ENCODE results near the gene JUP.
"Not testable (repeated sequence)": the region's sequence is repeated elsewhere in the genome, so short reads cannot be mapped to it uniquely, and the experiment has no call there.

JUP gene

DNA sequence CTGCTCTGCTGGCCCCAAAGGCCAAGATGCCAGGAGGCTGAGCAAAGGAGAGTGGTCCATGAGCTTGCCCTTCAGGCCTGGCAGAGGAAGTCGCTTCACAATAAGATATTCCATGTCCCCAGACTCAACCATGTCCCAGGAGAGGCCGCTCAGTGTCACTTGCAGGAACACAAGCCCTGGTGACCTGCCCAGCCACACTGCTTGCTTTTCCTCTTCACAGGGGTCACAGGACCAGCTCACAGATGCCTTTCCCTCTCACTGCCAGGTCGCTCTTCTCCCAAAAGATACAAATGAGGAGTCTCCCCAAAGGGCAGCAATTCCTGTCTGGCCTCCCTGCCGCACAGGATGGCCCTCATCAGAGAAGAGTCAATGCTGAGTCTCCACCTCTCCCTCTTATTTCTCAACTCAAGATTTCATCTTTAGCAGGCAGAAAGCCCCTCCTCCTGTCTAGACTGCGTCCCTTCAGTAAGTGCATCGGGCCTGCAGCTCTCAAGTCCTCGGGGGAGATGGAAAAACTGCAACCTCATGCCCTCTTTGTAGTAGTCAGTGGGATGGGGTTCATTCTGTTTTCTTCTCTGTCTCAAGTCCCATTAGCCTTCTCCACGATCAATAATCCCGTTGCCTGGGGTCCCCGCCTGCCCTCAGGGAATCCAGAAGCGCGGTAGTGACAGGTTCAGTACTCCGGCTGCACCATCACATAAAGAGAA, 5.0 kb downstream of the JUP start:
- no peak for DNase-seq (ENCODE audit: low read depth)

DNA sequence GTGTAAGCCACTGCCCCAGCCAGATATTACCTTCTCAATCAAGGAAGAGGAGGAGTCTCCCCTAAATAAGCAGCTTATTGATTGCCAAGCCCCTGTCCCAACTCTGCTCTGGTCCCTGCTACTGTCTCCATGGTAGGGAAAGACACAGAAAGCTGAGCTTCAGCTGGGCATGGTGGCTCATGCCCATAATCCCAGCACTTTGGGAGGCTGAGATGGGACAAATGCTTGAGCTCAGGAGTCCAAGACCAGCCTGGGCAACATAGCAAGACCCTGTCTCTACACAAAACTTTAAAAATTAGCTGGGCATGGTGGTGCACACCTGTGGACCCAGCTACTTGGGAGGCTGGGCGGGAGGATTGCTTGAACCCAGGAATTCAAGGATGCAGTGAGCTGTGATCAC, 6.6 kb downstream of the JUP start:
- no peak for DNase-seq (ENCODE audit: low read depth)

DNA sequence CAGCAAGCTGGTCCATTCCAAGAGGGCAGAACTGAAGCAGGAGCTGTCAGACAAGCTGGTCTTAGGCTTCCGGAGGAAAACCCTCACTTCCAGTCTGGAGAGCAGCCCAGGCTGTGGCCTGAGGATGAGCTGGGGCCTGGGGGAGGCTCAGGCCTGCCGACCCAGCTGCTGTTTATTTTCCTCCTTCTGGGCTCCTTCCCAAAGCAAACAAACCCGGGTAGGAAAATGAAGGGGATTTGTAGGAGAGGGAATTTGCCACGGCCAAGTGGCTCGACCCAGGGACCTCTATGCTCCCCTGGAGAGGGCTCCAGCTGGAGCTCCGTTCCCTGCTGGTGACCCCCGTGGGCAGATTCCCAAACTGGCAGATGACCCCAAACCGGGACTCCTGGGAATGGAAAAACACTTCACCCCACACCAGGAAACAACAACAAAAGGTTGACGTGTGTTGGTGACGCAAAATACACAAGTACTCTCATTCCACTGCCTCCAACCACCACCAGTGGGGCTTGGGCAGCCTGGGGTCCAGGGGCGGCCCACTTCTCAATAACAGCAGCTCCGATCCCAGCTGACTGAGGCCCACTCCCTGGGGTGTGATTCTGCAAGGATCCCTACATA, 8.8 kb downstream of the JUP start:
- no peak for DNase-seq (ENCODE audit: low read depth)

DNA sequence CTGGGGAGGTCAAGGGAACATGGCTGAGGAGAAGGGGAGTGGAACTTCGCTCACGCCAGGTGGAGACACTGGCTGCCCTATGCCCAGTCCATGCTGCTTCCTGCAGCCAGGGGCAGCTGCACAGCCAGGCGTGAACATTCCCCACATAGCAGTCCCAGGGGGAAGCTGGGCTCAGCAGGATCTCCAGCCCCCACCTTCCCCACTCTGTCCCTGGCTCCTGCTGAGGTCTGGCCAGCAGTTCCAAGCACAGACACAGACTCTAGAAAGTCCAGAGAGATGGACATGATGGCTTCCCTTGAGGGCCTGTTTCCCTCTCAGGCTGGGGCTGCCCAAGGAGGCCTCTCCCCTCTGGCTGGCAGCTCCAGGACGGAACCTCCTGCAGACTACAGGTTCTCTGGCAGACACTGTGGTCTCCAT, 9.3 kb downstream of the JUP start:
- no peak for DNase-seq (ENCODE audit: low read depth)

DNA sequence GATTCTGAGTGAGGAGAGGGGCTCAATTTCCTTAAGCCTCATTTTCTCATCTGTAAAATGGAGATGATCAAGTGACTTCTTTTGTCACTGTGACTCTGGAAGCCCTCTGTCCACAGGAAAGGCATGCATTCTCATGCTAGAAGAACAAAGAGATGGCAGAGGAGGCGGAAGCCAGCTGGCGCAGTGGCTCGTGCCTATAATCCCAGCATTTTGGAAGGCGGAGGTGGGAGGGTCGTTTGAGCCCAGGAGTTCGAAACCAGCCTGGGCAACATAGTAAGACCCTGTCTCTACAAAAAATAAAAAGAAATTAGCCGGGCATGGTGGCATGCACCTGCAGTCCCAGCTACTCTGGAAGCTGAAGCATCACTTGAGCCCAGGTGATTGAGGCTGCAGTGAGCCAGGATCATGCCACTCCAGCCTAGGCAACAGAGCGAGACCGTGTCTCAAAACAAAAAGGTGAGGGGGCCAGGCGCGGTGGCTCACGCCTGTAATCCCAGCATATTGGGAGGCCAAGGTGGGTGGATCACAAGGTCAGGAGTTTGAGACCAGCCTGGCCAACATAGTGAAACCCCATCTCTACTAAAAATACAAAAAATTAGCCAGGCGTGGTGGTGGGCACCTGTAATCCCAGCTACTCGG, 10.1 kb downstream of the JUP start:
- DNase-seq (ENCODE audit: low read depth), result not testable (repeated sequence)

DNA sequence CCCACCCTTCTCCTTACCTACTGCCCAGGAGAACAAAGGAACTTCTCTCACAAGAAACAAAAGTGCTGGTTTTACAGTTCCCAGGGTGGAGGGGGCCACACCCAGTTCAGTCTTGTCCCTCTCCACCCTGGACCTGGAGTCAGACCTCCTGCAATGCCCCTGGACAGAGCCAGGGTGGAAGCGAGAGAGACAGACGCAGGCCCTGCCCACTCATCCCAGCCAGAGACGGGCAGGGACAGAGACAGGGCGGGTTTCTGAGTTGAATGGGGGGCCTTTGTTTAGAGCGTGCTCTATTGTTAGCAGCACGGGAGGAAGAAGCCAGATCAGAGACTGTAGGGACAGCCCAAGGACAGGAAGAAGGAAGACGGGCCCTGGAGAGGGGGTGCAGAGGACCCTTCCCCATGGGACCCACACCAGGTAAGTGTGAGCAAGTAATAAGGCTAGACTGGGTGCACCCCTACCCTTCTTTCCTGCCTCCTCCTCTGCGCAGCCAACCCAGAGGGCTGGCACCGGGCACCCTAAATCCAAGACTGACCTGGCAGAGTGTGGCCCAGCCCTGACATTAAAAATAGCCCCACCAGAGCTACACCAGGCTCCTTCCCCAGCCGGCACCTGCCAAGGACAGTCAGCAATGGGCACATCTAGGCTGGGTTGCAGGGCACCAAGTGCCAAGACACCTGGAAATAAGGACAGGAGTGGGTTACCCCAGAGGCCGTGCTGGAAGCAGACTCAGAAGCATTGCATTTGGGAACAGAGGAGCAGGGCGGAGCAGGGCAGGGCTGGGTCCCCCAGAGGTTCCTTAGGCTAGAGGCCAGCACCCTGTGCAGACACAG, 10.9 kb downstream of the JUP start:
- DNase-seq (ENCODE audit: low read depth), result no peak

DNA sequence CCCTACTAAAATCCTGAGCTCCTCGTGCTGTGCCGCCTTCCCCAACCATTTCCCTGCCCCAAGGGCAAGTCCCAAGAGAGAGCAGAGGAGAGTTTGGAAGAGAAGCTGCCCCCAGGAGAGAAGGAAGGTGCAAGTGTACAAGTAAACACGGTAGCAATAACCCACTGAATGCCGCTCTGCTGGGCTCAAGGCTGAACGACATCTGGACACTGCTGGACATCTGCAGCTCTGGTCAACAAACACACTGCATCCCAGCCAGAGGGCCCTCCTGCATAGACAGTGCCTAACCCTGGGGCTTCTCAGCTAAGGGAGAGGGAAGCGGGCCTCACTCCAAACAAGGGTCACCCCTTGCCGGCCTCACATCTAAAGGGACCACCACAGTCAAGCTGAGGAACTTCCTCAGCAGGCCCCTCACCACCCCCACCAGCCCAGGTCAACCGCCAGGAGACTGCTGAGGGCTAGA, 12.7 kb downstream of the JUP start:
- no peak for DNase-seq (ENCODE audit: low read depth)

DNA sequence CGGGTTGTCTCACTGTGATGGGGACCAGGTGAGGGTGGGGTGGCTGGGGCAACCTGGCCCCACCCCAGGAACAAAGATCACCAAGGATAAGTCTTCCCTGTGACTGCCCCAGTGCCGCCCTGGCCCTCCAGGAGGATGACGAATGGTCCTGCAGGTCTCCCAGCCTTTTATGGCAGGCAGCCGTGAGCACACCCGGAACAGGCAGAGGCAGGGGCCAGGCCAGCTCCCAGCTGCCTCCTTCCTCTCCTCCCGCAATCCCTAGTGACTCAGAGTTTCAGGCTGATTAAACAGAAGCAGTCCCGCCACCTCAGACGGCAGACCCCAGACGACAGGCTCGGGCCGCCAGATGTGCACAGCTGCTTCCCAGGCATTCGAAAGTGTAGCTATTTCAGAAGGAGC, 13.3 kb downstream of the JUP start:
- no peak for DNase-seq (ENCODE audit: low read depth)

DNA sequence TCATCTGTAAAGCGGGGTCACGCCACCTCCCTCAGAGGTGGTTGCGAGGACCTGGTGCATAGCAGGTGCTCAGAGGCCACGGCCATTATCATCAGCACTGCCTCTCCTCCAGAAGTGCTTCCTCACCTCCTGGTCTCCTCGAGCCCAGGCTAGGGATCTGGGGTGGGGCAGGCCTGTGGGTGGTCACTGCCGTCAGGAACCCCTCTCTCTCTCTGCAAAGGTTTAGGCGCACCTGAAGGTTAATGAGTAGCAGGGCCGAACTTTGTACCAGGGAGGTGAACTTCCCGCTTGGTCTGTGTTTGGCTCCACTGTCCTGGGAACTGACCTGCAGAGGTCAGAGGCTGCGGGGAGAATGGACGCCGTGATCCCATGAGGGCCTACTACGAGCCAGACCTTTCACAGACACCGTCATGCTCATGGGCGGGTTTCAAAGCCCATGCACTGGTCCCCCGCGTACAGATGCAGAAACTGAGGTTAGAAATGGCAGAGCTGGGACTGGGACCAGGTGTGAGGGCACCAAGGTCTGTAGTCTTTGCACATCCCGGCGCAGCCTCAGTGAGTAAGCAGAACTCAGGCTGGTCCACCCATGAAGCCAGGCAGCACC, 13.8 kb downstream of the JUP start:
- DNase-seq (ENCODE audit: low read depth), result no peak

DNA sequence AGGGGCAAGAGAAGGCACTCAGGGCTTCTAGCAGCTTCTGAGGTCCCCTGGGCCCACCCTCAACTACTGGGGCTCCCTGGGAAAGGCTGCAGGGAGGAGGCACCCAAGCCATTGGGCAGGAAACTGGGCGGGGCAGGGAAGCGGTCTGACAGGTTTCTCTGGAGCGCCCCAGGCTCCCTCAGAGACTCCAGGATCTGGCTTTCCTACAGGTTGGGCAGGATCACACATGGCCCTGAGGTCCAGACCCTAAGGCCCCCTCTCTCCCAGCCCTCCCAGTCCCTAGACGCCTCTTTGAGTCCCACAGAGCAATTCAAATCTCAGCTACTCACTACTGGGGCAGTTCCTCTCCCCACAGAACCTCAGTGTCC, 14.3 kb downstream of the JUP start:
- DNase-seq (ENCODE audit: low read depth), result no peak

DNA sequence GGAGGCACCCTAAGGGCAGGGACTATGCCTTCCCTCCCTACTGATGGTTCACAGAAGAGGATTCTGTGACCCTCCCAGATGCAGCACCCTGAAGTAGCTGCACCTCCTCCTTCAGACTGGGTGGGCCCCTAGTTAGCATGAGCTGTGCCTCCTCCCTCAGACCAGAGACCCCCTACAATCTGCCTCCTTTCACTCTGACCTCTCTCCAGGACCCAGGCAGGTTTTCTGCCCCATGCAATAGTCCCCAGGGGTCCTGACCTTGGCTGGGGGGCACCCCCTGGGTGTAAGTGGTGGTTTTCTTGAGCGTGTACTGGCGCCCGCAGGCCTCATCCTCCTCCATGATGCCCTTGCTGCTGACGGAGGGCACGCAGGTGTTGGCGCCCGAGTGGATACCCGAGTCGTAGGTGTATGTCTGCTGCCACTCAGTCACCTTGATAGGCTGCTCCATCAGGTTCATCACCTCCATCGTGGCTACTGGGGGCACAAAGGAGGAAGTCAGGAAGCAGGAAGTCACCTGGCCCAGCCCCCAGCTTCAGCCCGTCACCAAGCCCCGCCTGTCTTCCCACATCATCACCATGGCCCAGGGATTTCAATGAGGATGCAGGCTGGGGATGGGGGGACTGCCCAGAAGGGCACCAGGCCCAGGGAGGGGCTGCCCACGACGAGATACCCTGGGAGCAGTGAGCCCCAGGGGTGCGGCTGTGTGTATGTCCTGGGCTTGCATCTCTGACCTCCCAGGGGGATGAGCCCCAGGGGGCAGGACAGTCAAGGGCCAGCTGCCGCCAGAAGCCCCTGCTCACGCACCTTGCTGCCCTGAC, 14.9 kb downstream of the JUP start:
- no peak for DNase-seq (ENCODE audit: low read depth)

DNA sequence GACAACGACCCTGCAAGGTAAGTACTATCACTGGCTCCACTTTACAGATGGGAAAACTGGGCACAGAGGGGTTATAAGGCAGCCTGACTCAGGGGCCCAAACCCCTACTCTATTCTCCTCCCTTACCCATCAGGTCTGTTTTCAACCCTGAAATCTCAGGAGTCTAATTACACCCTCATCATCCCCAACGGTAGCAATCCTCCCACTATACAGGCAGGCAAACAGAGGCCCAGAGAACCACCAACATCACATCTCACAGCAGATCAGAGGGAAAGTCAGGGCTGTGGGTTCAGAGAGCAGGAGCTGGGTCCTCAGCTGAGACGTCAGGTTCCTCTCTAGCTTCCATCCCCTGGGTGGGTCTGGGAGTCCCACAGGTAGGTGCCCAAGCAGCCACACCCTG, 16.5 kb downstream of the JUP start:
- no peak for DNase-seq (ENCODE audit: low read depth)

DNA sequence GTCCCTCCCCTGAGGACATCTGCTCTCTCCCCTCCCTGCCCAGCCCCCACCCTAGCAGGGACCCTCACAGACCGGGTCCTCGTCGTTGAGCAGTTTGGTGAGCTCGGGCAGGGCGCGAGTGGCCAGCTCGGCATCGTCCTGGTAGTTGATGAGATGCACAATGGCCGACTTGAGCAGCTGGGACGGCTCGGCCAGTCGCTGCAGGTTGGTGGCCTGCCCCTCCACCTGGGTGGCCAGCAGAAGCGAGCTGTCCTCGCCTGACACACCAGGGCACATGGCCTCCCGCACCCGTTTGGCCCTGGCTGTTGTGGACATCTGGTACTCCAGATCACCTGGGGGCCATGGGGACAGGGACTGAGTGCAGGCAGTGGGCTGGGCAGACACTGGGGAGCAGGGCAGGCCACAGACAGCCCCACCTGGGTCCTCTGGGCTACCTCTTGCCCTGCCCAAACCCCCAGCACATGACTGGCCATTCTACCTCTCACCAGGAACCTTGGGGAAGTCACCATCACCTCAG, 17.1 kb downstream of the JUP start:
- DNase-seq (ENCODE audit: low read depth), result no peak

DNA sequence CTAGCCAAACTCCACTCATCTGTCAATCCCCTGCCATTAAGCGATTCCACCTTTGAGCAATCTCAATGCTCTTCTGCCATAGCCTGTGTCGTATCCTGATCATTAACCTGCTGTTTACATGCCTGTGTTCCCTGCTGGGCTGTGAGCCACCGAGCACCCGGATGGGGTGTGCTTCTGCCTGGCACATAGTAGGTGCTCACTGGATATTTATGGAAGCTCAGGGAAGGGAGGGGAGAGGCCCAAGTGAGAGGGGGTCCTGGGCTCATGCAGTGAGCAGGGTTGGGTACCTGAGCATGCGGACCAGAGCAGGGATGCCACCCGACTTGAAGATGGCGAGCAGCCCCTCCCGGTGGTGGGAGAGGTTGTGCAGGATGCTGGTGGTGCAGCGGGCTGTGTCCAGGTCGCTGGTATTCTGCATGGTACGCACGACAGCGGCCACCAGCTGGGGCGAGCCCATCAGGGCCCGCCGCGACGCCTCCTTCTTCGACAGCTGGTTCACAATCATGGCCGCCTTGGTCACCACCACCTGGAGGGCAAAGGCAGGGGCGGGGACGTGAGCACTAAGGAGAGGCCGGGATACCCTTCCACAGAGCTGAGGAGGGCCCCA, 17.7 kb downstream of the JUP start:
- no peak for DNase-seq (ENCODE audit: low read depth)

DNA sequence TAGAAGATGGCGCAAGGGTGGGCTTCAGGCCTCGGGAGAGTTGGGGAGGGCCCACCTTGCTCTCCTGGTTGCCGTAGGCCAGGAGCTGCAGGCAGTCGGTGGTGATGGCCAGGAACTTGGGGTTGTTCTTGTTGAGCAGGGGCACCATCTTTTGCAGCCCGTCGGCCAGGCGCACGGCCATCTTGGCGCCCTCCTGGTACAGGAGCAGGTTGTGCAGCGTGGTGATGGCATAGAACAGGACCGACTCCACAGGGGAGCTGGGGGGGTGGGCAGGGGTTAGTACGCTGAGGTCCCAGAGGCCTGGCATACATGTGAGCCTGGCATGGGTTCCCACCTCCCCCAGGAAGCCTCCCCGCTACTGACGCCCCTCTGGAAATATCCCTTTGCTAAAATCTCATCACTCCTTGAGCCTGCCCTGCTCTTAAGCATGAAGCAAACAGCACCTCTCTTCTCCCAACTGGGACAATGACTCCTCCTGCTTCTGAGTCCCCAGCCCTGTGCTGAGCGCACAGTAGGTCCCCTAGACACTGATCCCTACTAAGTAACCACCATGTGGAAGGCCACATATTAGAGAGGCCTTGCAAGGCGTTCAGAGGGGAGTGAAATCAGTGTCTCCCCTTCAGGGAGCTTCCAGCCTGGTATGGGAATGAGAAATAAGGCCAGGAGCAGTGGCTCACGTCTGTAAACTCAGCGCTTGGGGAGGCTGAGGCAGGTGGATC, 19.0 kb downstream of the JUP start:
- no peak for DNase-seq (ENCODE audit: low read depth)

DNA sequence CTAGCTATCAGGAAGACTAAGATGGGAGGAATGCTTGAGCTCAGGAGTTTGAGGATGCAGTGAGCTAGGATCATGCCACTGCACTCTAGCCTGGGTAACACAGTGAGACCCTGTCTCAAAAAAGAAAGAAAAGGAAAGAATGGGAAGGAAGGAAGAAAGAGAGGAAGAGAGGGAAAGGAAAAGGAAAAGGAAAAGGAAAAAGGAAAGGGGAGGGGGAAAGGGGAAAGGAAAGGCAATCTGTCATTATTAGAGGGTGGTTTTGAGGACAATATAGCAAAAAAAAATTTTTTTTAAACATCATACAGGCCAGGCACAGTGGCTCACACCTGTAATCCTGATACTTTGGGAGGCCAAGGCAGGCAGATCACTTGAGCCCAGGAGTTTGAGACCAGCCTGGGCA, 20.4 kb downstream of the JUP start:
- DNase-seq (ENCODE audit: low read depth), result no peak

DNA sequence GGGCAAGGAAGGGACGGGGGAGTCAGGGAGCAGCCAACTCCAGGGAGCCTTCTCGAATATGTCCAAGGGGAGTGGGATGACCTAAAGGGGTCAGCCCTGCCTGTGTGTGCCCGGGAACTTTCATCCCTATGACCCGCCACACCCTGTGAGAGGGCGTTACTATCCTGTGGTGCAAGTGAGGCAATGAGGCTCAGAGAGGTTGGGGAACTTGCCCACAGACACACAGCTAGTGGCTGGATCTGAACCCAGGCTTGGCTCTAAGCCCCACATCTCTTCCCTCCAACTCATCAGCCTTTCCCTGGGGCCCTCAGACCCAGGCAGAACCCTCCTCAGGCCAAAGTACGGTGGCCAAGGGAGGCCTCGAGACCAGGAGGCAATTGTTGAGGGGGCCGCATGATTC, 23.2 kb downstream of the JUP start:
- no peak for DNase-seq (ENCODE audit: low read depth)

DNA sequence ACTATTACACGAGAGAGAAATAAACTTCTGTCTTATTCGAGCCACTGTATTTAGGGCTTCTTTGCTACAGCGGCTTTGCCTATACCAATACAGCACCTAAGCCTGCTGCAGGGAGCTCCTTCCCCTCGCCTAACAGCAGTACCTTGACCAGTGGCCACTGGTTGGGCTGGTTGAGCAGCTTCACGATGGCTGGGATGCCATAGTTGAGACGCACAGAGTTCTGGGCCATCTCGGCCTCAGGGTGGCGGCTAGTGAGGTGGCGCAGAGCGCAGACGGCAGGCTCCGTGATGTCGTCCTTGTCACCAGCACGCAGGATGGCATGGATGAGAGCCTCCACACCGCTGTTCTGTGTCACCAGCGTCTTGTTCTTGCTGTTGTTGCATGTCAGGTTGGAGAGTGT, 23.7 kb downstream of the JUP start:
- DNase-seq (ENCODE audit: low read depth), result no peak

DNA sequence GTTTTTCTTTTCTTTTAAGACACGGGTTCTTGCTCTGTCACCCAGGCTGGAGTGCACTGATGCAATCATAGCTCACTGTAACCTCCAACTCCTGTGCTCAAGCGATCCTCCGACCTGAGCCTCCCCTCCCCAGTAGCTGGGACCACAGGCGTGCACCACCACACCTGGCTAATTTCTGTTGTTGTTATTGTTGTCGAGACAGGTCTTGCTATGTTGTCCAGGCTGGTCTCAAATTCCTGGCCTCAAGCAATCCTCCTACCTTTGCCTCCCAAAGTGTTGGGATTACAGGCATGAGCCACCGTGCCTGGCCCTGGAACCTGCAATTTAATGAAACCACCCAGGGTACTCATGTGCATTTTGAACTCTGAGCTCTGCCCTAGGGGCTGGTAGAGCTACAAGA, 24.1 kb downstream of the JUP start:
- no peak for DNase-seq (ENCODE audit: low read depth)

DNA sequence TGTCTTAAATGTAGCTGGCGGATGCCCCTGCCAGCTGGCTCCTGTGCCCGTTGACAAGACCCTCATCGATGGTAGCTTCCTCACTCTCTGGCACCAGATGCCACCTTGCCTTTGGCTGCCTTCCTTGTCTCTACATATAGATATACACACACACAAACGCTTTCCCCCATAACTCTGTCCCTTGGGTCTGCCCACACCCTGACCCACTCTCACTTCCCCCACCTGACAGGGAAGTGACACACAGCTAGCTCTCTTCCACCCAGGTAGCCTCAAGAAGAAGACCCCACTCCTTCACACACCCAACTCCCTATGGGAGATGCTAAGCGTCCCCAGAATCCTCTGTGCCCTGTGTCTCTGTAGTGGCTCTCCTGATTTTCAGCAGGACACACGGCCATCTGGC, 25.6 kb downstream of the JUP start:
- DNase-seq (ENCODE audit: low read depth), result no peak
